Epidermal melanocyte (primary cell): ENCODE measurements around the gene C4orf50.

Experiments used
- DNase-seq: peaks from one replicate; pipeline ENCODE4 v3.0.0; 2011; ENCODE audit warnings: low spot score; ENCODE audit not compliant: insufficient read length

Gene C4orf50

DNA sequence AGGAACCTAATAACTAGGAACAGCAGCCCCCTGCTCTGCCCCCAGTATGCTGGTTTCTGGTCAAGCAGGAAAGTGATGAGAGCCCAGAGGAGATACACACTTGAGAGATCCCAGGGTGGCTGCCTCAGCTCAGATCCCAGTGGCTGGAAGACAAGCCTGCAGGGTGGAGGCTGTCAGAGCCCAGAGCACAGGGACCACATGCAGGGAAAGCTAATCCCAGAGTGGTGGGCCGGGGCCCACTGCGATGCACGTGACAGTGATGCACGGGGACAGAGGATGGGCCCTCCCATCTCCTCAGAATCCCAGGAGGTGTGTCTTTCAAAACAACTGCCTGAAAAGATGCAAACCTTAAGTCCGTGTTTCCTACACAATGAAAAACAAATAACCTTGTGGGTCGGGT is 96.2 kb downstream of the C4orf50 start:
- no peak for DNase-seq

DNA sequence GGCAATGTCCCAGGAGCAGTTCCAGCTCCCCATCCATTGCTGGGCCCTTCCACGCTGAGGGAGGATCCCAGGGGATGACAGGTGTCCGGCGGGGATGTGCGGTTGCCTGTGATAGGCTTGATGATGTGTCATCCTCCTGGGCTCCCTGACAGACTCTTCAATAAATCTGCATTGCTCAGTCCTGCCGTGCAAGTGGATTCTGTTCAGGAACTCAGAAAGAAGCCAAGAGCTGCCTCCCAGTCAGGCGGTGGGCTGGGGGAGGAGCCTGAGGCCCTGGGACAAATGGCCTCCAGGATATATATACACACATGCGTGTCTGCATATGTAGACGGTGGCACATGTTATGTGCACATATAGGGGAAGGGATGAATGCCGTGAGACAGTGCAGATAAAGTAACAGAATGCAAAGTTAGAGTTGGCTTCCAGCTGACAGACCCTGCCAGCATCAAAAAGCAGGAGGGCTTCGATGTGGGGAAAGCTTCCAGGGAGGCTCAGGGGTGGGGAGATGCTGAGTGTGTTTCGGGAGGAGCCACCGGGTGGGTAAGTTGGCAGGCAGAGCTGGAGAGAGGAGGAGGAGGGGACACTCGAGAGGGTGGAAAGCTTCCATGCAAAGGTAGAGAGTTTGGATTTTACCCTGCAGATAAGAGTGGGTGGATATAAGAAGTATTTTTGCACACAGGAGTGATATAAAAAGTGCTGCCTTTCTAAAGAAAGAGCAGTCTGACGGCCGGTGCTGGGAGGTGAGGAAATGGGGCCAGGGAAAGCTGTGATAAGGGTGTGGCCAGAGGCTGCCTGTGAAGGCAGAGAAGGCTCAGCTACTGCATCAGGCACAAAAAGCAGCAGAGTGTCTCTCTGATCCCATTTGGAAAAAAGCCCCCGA is 96.9 kb downstream of the C4orf50 start:
- DNase-seq: no peak

DNA sequence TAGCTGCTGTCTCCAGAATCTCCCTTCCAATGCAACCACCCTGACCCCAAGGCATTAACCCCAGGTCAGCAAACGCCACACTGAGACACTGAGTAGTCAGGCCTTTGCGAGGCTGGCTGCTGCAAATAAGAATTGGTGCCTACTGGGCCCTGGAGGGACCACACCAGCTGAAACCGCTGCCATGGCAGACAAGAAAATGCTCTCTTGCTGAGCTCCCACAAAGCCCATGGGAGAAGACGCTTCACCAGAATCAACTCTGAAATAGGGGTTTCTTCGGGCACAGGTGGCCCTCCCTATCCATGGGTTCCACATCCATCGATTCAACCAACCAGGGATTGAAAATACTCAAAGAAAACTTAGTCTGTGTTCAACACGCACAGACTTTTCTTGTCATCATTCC is 98.7 kb downstream of the C4orf50 start:
- no peak for DNase-seq

DNA sequence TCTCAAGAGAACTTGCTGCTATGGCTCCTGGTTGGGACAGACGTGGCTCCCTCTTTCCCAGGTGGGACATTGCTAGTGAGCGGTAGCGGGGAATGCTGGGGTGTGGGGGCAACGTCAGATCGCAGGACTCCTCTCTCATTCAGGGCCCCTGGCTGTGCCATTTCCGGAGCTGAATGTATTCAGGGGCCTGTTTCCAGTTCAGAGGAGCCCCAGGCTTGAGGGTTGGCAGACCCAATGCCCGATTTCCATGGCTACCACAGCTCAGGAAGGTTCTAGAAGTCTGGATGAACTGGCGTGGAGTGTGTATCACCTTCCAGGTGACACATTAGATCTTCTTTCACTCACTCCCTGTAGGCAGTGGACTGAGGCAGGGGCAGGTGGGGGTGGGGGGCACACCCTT is 99.2 kb downstream of the C4orf50 start:
- no peak for DNase-seq

DNA sequence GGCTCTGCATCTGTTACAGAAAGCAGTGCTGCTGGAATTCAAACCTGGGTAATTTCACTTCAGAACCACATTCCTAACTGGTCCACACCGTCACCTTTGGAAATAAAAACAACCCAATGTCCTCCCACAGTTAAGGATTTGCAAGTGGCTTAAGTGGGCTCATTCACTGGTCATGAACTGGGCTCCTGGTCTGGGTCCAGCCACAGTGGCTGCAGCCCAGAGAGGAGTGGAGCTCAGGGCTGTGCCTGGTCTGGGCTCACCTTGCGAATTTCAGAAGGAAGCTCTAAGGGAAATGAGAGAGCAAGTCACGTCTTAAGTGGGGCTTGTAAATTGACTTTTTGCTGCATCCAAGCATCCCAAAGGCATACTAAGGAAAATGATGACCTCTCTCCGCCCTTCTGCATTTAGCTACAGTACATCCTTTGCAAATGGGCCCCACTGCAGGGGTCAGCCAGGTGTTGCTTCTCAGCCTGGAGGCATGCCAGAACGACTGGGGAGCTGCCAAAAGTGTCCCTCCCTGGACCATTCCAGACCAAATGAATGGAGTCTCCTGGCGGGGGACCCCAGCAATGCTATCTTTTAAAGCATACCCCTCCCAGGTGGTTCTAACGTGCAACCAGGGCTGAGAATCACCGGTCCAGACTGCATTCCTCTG is 99.8 kb downstream of the C4orf50 start:
- no peak for DNase-seq

DNA sequence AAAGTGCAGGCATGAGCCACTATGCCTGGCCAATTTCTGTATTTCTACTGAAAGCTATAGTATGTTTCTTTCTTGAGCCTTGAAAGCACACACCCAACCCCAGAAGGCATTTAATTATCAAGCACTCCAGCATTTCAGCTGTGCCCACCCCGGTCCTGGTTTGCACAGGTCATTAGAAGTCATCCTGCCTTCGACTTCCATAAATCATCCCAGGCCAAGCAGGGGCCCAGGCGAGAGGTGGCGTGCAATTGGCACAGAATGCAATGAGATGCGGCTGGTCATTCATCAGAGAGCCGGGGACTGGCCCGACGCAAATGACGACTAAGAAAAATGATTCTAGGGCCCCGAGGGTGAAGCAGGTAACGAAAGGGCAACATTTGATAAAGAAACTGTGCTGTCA is 100.6 kb downstream of the C4orf50 start:
- DNase-seq: no peak

DNA sequence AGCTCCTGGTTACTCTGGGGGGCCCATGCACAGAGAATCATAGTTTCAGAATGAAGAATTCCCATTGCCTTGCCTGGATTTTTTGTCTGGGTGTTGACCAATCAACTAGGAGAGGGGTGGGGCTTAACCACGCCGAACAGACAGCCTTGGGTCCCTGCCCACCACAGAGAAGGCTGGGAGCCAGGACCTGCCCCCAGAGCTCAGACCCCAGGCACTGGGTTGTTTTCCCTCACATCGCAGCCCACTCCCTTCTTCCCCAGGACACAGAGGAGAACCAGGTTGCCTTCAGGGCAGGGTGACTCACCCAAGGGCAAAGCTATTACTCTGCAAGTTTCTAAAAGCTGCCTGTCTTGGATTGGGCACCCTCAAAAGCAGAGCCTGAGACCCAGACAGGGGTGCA is 102.0 kb downstream of the C4orf50 start:
- no peak for DNase-seq

DNA sequence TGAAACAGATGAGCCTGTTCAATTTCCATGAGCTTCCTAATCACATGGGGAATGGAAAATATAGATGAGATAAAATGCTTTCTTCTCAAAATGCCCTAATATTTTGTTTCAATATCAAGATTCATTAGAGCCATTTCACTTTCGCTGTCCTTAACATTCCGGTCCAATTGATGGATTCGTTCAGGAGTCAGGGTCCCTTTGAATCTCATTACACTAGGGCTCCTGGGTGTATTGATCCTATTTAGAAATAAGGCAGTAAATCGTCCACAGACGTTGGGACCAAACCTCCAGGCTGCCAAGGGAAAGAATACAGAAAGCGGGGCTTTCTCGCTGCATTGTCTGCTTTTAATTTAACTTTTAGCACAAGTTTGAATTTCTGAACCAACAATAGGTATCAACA is 104.8 kb downstream of the C4orf50 start:
- DNase-seq: no peak

DNA sequence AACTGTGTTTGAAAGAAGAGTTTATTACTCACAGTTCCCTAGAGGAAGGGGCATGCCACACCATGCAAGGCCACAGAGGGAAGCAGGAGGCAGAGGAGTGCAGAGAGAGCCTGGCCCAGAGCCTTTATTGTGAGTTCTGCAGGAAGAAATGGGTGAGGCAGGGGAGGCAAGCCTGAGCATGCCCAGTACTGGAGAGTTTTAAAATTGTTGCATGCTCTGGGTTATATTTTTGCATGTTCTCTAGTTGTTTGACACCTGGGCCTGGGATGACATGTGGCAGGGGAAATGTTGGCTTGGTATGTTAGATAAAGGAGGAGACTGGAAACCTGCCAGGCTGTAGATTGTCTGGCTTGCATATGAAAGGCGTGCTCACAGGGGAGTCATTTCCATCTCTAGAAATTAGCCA is 105.6 kb downstream of the C4orf50 start:
- no peak for DNase-seq

DNA sequence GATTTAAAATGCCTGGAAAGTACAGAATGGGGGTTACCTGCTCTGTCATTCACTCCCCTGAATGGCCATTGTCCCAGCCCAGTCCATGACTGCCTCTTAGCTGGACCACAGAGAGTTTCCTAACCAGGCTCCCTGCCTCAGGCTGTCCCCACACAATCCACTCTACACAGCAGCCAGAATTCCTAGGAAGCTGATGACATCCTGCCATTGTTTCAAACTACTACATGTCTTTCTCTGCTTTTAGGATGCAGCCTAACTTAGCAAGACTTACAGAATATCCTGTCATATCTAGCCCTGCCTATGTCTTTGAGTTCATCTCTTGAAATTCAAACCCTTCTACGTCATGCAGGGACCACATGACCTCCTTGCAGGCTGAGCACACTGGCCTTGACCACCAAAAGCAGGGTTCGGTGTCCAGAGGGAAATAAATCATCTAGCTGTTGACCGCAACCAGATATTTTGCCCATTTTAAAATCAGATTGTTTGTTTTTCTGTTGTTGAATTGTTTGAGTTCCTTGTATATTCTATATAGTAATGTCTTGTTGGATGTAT is 109.3 kb downstream of the C4orf50 start:
- no peak for DNase-seq

DNA sequence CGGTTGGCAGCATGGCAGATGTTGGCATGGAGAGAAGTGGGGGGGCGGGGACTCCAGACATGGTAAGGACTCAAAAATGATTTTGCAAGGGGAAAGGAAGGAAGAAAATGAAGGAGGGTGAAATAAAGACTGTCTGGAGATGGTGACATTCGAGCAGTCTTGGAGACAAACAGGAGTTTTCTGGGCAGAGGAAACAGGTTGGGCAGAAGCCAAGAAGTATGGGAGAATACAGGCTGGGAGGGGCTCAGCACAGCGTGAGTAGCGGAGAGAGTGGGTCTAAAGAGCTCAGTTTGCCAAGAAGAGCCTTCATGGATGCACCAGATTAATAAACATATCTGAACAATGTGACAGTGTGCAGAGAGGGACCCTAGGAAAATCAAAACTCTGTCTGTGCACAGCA is 112.0 kb downstream of the C4orf50 start:
- no peak for DNase-seq

DNA sequence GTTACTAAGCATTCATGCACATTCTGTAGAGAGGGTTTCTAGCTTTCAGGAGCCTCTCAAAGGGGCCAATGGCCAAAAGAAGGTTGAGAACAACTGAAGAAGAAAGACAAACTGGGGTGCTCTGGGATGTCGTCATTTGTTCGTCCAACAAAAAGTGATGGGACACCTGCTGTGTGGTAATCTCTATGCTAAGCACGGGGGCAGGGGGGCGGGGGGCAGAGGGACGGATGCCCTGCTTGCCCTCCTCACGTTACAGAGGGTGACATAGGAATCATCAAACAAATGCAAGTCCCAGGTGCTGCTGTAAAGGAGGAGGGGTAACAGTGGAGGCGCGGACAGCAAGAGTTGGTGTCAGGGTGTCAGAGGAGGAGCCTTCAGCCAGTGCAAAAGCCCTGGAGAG is 112.5 kb downstream of the C4orf50 start:
- no peak for DNase-seq

DNA sequence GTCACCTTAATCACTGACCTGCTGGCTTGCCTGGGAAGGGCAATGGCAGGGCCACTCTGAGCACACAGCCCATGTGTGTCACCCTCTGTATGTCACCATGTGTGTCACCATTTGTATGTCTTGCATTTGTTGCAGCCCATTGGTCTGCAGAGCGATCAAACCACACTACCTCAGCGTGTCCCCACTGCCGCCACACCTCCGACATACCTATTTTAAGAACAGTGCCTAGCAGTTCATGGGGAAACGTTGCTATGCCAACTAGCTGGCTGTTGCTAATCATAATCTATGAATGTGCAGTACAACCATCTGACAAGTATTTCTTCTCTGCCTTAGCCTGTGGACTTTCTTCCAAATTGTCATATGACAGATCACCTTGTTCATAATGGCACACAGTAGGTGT is 117.4 kb downstream of the C4orf50 start:
- no peak for DNase-seq

DNA sequence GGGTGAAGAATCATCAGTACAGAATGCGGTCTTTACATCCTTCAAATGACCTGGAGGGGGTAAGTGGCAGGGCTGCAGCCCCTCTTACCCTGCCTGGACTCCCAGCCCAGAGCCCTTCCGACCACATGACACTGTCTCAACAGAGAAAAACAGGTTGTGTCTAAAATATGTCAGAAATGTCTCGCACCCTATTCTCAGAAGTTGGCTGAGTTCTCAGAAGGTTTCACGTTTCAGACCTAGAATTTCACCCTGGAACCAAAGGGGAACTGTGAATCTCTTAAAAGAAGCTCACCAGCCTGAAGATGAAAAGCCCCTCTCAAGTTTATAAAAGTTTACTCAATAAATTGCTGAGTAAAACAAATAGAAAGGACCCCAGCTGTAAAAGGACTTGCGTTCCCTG is 118.3 kb downstream of the C4orf50 start:
- DNase-seq: no peak

DNA sequence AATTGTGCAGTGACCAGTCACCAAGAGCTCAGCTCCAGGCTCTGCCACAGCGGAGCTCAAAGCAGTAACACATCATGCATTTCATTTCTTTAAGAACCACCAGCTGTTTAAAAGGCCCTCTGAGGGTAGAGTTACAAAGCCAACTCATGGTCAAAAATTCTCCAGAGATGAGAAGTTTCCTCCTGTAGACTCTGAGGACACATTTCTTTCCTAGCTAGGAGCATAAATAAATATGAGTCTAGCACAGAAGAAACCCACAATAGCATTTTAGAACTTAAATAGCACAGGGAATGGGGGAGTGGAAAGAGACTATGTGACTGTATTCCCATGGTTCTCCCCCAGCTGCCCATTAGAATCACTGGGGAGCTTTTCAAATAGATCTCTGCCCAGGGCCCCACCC is 118.8 kb downstream of the C4orf50 start:
- no peak for DNase-seq

DNA sequence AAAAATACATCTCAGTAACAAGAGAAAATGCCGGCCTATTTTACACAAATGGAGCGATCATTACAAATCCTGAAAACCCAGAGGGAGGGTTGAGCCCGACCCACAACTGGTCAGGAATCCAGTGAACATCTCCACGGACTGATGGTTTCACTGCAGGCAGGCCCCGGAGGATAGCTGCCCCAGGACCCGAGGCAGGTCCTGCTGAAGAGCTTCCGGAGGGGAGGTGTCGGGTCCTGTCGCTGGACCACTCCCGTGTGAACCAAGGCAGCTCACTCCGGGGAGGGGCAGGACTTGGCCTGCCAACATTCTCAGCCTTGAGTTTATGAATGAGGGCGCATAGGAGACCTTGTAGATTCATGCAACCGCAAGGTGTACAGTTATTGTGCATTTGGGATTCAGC is 120.6 kb downstream of the C4orf50 start:
- DNase-seq: no peak

DNA sequence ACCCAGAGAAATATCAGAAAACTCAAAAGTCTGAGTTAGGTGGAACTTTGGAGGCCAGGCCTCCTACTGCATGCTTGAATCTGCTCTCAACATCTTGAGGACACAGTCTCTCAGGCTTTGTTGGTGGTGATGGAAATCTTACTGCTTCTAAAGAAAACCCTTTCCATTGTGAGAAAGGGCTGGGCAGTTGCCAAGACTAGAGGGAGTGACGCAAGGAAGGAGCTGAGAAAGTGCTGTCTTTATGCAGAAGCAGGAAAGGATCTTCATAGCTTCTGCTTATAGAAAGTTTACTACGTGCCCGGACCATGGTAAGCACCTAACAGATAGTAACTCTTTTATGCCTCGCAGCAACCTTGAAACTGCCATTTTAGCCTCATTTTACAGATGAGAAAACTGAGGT is 122.9 kb downstream of the C4orf50 start:
- DNase-seq: no peak

DNA sequence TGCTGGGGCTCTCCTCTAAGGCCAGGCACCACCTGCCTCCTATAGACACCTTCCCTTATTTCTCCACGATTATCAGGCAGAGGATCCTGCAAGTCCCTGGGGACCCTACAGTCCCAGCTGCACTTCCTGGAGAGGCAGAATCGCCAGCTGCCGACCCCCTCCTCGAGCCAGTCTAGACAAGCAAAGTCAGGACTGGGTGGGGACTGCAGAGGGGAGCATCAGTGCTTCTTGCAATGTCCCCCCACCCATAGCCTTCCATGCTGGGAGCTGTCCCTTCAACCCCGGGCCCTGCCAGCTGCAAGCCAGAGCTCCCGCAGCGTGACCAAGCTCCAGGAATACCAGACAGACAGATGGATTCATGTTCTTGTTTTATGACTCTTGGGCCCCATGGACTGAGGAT is 124.0 kb downstream of the C4orf50 start:
- no peak for DNase-seq

DNA sequence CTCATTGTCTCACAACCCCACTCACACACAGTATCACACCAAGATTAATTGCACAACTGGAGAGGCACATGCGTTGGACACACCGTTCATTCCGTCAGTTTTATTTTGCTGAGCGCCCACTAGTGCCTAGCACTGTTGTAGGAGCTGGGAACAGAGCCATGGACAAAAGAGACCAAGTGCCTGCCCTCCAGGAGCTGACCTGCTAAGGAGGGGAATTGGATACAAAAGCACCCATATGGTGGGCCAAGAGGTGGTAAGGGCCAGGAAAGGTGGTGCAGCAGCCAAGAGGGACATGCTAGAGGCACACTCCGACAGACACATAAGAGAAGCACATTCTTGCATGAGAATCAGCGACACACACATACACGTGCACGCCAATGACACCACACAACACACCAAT is 124.6 kb downstream of the C4orf50 start:
- no peak for DNase-seq

DNA sequence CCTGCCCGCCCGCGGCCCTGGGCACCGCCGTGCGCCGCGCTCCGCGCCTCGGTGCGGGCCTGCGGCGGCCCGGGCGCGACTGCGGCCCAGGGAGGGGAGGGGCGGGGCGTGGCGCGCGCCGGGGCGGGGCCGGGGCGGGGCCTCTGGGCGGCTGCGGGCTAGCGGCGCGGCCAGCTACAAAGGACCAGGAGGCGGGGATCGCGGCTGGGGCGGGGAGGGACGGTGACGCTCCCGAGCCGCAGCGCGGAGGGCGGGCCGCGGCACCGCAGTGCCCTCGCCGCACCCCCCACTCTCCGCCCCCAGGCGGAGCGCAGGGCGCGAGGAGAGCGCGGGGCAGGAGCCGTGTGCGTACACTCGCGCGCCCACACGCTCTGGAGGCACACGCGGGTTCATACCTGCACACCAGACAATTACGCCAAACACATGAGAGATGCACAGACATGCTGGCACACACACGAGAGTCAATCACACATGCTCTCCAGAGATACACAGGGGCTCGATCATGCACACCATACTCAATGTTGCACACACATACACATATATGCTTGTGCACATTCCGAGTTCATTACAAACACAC is 125.1 kb downstream of the C4orf50 start, which contains the start of gene CRMP1:
TSS of gene CRMP1 (minus strand) at position 83 of the 577 bp plus-strand sequence. CDS start 117 bp downstream, outside the sequence.
- DNase-seq: no peak

DNA sequence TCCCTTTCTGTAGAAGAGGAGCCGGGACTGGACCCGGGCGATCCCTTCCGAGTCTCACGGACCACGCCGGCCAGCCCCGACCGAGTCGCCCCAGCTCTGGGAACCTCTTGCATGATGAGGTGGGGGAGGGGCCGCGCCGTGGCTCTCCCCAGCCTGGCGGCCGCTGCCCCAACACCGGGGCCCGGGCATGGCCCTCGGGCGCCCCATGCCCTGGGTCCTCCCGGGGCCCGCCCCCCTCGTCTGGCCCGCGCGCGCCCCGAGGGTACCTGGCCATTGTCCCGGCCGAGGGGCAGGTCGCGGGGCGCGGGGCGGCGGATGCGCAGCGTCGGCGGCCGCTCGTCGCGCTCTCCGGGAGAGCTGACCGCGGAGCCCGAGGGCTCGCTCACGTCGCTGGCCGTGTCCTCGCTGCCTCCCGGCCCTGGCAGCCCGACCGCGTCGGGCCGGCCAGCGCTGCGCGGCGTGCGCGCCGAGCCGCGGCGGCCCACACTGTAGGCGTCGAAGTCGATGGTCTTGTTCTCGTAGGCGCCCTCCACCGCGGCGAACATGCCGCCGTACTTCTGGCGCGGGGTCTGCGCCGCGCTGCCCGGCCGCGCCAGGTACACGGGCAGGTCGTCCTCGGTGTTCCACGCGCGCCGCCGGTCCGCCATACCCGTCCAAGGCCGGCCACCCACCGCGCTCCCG is 125.8 kb downstream of the C4orf50 start:
- DNase-seq: no peak
